OCI-M2 (cell line): Measurements from ENCODE around the gene POTEF.
"Not testable (repeated sequence)": the region's sequence is repeated elsewhere in the genome, so short reads cannot be mapped to it uniquely, and the experiment has no call there.

Experiments used
- DNase-seq: peaks from one replicate; lab custom pipeline; 2025; ENCODE audit not compliant: unreplicated experiment; lab: John Stamatoyannopoulos, UW

POTEF gene

DNA sequence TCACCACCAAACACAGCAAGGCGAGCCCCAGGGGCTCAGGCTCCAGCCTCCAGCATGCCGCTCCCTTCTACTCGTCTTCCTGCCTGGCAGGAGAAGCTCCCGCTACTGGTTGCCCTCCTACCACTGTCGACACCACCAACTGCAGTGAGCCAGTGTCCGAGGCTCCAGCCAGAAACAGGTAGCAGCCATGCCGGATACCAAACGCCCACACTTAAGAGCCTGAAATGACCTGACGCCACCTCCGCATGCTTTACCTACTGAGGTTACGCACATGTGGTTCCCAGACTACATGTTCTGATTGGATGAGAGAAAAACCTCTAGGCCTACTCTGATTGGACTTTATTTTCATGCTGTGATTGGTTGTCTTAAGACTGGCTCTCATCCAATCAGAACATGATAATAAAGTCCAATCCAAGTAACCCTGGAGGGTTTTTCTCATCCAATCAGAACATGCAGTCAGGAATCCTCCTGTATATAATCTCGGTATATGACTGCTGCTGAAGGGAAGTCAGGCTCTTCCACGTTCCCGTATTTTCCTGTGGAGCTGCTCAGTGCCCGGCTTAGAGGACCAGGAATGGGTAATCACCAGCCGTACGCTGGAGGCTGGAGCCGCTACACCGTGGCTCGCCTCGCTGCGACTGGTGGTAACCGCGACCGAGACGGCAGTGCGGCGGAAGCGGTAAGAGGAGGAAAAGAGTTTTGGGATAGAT is at the start of gene POTEF:
POTEF (minus strand) TSS at position 103 of the 710 bp plus-strand sequence. CDS start 8,707 bp downstream, outside the sequence.
- not testable (repeated sequence) for DNase-seq

GRCh38 chr2:130174866-130175265 is 45.8 kb upstream of the POTEF start:
- DNase-seq: not testable (repeated sequence)

- no peak for DNase-seq
Measured at GRCh38 chr2:130169896-130170295, 40.9 kb upstream of the POTEF start.

GRCh38 chr2:130169163-130169562 is 40.1 kb upstream of the POTEF start:
- not testable (repeated sequence) for DNase-seq

DNA sequence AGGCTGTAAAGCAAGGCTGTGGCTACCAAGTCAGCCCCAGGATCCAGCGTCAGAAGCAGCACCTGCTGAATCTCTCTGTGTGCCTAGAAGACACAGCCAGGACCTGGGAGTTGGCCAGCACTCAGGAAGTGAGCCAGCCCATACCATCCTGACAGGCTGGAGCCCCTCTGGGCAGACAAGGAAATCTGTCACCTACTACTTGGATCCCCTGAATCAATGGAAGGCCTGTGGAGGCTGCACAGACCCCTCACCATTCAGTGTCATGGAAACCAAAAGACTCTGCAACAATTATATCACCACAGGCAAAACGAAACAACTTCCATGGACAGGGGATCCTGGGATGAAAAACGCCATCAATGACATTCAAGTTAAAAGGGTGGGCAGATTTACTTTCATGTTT is 37.6 kb upstream of the POTEF start:
- not testable (repeated sequence) for DNase-seq

DNA sequence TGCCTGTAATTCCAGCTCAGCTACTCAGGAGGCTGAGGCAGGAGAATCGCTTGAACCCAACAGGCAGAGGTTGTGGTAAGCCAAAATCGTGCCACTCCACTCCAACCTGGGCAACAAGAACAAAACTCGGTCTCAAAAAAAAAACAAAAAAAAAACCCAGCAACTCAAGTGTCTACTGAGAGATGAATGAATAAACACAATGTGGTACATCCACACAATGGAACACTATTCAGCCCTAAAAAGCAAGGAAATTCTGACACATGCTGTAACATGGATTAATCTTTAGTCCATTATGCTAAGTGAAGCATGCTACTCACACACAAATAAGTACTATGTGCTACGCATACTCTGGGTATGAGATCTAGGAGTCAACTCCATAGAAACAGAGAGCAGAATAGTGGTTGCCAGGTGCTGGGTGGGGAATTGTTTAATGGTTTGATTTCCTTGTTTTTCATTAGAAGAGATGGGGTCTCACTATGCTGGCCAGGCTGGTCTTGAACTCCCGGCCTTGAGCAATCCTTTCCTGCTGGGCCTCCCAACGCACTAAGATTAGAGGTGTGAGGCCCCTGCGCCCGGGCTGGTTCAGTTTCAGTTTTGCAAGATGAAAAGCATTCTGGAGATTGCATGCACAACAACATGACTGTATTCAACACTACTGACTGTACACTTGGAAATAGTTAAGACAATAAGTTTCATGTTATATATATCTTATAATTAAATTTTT is 36.4 kb upstream of the POTEF start:
- no peak for DNase-seq

DNA sequence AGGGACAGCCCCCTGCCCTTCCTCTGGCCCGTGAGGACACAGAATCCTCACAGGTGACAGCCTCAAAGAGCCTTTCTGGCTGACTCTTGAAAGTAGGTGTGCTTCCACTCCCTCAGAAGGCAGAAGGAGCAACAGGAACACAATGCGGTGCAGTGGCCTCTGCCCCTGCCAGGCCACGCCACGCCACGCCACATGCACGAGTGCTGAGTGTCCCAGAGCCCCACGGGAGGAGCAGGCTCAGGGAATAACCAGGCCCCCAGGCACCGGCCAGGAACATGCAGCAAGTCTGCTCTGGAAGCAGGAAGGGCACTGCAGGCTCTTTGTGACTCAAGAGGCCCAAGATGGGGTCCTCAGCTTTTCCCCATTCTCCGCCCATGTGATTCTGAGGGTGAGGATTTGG is 33.9 kb upstream of the POTEF start:
- no peak for DNase-seq

- DNase-seq: not testable (repeated sequence)
Measured at GRCh38 chr2:130162486-130162885, 33.5 kb upstream of the POTEF start.

DNA sequence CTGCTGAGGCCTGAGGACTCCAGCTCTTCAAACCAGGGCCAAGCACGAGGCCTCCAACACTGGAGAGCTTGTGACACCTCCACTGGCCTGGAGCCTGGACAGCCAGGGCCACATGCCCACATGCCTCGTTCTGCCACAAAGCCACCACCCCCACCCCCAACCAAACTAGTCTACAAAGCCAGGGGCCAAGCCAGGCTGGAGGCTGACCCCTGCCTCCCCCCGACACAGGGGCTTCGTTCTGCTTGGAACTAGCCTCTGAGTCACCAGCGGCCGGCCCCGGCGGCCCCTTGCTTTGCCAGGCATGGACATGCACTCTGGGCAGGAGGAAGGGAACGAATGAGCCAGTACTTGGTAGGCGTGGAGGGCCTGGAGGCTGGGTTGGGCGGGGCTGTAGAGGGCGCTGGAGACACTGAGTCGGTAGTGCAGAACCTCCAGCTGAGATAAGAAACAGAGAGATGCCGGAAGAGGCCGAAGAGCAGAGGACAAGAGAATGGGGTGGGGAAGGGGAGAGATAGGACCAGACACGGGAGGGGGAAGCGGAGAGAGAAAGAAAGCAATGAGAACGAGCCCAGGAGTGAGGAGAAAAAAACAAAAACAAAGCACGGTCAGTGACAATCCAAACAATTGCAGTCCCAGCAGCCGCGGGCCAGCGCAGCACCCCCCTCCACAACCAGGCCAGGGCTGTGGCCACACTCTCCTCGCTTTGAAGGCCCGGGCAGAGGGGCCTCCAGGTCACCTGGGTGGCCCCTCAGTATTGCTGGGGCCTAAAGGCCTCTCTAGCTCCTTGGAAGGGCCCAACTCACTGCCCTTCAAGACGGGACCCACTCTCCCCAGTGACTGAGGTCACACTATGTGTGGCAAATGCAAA is 32.0 kb upstream of the POTEF start:
- DNase-seq: not testable (repeated sequence)

DNA sequence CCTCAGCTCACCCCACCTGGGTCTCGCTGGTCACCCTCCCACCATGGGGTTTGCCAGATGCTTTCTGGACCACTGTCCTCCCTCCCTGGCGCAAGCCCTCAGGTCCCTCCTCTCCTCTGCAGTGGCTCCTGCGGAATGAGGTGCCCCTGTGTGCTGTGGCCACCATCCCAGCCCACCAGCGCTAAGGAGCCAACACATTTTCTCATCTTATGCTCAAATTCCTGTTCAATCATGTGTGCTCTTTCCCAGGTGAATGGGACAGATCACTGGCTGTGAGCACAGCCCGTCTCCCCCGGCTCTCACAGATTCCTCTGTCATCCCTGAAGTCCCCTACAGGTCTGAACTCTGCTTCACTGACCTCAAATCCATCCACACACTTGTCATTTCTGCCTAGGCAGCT is 31.1 kb upstream of the POTEF start:
- no peak for DNase-seq

GRCh38 chr2:130159376-130159775 is 30.4 kb upstream of the POTEF start:
- not testable (repeated sequence) for DNase-seq

GRCh38 chr2:130158631-130159030 is 29.6 kb upstream of the POTEF start:
- no peak for DNase-seq

- DNase-seq: not testable (repeated sequence)
Measured at GRCh38 chr2:130157825-130158514, 28.9 kb upstream of the POTEF start.

- DNase-seq: not testable (repeated sequence)
Measured at GRCh38 chr2:130157354-130157753, 28.3 kb upstream of the POTEF start.

DNA sequence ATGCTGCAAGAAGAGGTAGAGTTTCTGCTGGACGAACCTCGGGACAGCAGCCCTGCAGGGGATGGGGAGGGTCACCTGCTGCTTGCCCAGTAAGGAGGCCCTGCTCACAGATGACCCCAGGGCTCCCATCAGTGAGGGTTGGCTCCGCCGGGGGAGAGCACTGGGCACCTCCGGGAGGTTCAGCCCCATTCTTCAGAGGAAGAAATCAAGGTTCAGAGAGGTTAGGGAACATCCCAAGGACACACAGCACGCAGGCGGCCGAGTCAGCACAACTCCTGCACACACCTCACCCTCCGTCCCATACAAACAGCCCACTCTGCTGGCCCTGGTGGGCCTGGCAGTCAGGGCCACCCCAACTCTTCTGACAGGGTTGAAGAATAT is 27.6 kb upstream of the POTEF start:
- no peak for DNase-seq

DNA sequence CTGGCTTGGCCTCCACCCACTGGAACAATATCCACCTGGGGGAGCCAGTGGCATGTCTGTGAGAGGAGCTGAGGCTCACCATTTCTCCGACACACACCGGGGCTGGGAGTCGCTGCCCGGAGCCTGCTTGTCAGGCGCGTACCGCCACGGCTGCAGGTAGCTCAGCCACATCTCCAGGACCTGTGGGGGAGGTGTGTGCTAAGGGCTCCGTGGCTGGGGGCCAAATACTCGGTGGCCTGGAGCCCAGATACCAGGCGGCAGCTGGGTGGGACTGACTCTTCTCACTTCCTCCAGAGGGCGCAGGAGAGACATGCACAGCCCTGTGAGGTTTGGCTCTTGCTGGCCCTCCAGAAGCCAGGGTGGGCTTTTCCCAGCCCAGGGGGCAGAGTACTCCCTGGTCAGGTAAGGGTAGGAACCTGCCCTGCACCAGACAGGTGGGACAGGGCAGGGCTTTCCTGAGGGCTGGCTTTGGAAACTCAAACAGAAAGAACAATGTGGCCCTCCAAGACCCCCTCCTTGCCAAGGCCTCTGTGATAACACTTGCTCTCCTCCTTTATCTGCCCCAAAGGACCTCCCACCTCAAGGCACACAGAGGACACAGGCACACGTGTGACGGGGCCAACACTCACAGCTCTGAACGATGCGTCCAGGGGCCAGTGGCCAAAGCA is 27.1 kb upstream of the POTEF start:
- not testable (repeated sequence) for DNase-seq

- no peak for DNase-seq
Measured at GRCh38 chr2:130154773-130155765, 26.0 kb upstream of the POTEF start.

- not testable (repeated sequence) for DNase-seq
Measured at GRCh38 chr2:130154423-130154770, 25.4 kb upstream of the POTEF start.

DNA sequence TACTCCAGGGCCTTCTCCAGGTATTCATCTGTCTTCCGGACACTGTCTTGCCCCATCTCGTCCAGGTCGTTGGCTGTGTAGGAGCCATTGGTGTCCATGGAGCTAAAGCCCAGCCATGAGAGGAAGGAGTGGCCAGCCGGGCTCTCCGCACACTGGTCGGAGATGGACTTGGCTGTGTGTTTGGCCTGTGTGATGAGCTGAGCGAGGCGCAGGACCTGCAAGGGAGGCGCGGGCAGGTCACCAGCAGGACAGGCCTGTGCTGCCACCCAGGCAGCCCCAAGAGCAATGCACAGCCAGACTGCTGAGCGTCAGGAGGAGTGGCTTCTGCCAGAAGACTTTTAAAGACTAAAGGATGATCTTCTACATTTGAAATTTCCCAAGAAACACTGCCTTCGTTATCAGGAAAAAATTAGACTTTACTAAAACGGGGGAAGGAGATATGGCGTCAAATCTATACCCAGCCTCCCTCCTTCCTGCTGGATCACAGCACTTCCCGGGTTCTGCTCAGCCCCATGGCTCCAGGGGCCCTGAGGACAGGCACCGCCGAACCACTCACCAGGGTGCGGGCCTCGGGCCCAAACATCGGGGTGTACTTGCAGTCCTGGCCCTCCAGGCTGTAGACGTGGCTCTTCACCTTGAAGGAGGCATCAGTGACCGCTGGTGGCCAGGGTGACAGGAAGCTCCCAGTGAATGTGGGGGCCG is 24.9 kb upstream of the POTEF start:
- not testable (repeated sequence) for DNase-seq
